GM21737 (cell line): ENCODE data around the gene KRTAP10-4.
"Not testable (repeated sequence)": the region's sequence is repeated elsewhere in the genome, so short reads cannot be mapped to it uniquely, and the experiment has no call there.

Experiments used
- ATAC-seq: cut with Tn5 transposase; IDR thresholded peaks from one replicate; pipeline ENCODE4 v1.9.1; 2021; ENCODE audit warnings: mild to moderate bottlenecking, moderate library complexity; ENCODE audit not compliant: unreplicated experiment

Gene KRTAP10-4

DNA sequence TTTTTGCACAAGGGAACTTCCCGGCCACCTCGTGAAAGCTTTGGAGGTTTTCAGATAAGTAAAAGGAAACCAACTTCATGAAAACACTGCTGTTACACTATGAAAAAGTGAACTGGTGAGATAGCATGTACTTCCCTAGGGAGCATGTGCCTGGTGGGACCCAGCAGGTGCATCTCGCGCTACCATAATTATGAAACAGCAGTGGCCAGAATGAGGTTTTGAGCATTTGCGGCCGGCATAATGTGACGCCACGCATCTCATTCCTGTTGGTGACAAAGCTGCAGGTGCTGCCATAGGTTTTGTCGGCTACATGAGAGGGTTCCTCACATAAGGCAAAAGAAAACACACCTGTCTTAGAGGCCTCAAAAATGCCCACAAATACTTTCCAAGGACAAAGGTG is 16.6 kb upstream of the KRTAP10-4 start:
- no peak for ATAC-seq

DNA sequence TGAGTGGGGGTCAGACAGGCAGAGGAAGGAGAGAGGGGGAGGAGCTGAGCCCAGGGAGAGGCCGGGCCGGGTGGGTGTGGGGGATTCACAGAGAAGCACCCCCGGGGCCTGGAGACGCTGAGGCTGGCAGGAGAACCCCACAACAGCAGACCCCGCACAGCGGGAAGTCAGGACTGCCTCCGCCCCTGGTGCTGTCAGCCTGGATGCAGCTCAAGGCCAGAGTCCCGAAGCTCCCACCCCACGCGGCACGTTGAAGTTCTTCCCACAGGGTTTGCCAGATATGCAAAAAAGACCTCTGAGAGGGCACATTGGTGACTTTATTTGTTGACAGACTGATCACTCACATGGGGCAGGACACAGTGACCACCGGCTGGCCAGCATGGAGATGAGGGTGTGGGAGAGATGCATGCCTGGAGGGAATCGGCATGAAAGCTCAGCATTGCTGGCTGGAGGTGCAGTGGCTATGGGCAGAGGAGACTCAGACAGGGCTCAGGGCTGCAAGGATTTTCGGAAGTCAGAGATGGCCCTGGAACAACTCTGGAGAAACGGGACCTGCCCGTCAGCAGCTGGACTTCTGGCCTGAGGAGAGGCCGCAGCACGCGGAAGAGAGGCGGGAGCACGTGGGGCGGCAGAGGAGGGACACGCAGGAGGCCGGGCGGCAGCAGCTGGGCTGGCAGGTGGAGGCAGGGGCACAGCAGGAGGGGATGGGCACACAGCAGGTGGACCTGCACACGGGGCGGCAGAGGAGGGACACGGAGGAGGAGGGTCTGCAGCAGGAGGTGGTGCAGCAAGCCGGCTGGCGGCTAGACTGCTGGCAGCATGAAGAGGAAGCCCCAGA is 15.8 kb upstream of the KRTAP10-4 start:
- ATAC-seq: no peak

DNA sequence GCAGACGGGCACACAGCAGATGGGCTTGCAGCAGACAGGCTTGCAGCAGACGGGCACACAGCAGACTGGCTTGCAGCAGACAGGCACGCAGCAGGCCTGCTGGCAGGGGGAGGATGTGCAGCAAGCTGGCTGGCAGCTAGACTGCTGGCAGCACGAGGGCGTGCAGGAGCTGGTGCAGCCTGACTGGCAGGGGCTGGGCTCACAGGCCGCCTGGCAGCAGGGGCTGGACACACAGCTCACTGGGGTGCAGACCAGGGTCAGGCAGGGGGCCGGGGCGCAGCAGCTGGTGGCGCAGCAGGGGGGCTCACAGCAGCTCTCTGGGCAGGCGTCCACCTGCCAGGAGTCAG is 15.2 kb upstream of the KRTAP10-4 start:
- not testable (repeated sequence) for ATAC-seq

- no peak for ATAC-seq
Observed at GRCh38 chr21:44558695-44559094, 14.8 kb upstream of the KRTAP10-4 start, which contains the start of gene KRTAP10-3. TSS of gene KRTAP10-3 (minus strand) at chr21:44558795. CDS start at chr21:44558715, 80 bp downstream.

GRCh38 chr21:44564099-44564498 is 9.4 kb upstream of the KRTAP10-4 start:
- ATAC-seq: no peak

DNA sequence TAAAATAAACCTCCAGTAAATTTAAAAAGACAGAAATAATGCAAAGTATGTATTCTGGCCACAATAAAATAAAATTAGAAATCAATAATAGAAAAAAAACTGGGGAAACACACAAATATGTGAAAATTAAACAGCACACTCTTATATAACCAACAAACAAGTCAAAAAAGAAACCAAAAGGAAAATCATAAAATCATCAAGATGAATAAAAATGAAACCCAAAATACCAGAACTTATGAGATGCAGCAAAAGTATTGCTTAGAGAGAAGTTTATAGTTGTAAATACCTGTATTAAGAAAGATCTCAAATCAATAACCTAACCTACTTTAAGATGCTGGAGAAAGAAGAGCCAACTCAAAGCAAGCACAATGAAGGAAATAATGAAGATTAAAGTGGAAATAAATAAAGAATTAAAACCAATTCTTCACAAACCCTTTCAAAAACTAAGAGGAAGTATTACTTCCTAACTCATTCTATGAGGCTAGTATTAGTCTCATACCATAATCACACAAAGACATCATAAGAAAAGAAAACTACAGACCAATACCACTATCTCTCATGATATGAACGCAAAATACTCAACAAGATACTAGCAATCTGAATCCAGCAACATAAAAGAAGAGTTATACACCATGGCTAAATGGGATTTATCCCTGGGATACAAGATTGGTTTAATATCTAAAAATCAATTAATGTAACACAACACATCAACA is 8.5 kb upstream of the KRTAP10-4 start:
- ATAC-seq: no peak

DNA sequence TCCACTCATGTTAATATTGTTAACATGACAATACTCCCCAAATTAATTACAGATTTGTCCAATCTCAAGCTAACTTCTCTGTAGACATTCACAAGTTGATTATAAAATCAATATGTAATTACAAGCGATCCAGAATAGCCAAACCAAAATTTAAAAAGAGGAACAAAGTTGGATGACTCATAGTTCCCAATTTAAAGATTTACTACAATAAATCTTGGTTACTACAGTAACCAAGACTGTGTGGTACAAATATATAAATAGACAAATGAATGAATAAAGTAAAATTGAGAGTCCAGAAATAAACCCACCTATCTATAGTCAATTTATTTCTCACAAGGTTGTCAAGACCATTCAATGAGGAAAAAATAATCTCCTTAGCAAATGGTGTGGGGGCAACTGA is 7.1 kb upstream of the KRTAP10-4 start:
- no peak for ATAC-seq

DNA sequence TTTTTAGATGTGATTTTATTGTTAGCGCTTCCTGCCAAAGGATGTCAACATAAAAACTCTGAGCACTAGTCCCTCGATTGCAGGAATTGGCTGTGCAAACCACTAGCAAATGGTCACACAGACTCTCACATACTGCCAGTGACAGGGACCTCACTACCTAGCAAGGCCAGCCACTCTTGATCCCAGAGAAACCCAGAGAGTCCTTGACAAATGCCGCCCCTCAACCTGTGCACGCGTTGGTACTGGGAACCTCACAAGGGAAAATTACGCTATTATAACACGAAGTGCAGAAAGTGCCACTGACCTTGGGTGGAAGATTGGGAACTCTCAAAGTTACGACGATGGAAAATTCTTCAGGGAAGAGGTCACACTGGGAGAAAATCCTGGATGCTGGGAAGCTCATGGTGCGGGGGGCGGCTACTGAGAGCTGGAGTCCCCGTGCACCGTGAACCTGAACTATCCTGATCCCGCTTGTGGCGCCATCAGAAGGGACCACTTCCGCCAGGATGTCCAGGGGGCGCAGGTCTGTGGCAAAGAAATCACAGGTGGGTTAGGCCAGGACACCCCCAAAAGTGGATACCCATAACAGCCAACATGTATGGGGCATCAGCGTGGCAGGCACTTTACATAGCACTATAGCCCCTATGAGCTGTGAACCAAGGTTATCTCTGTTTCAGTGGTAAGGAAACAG is 5.9 kb upstream of the KRTAP10-4 start:
- no peak for ATAC-seq

GRCh38 chr21:44568261-44568660 is 5.3 kb upstream of the KRTAP10-4 start:
- no peak for ATAC-seq

- ATAC-seq: no peak
Observed at GRCh38 chr21:44568667-44569556, 4.6 kb upstream of the KRTAP10-4 start.

DNA sequence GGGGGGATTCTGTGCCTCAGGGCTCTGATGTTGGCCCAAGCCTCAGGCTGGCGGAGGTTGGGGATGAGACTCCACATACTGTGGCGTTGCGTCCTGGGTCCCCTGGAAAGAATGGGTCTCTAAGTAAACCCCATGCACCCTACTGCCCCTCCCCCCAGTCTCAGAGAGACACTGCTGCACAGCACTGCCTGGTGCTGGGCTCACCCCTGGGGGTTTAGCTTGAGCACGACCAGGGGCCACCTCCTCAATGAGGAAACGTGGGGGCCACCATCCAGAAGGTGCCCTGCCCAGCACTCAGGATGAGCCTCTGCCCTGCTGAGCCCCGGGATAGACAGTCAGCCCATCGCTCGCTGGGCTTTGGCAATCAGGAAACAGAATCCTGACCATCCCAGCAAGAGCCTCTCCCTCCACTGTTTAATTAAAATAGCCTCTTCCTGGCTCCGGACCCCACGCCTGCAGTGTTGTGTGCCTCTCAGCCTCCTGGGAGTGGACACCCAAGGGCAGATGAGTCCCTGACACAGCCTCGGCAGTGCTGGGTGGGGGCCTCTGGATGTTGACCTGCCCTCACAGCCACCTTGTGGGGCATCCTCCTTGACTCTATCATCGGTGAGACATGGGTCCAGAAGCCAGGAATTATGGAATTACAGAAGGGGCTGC is 3.5 kb upstream of the KRTAP10-4 start:
- no peak for ATAC-seq

- ATAC-seq: no peak
Observed at GRCh38 chr21:44571296-44571695, 2.2 kb upstream of the KRTAP10-4 start.

GRCh38 chr21:44571844-44572782 is 1.4 kb upstream of the KRTAP10-4 start:
- no peak for ATAC-seq

GRCh38 chr21:44572959-44573583 is 458 bp upstream of the KRTAP10-4 start:
- ATAC-seq: no peak

- no peak for ATAC-seq
Observed at GRCh38 chr21:44574457-44575306, 1.2 kb downstream of the KRTAP10-4 start.

DNA sequence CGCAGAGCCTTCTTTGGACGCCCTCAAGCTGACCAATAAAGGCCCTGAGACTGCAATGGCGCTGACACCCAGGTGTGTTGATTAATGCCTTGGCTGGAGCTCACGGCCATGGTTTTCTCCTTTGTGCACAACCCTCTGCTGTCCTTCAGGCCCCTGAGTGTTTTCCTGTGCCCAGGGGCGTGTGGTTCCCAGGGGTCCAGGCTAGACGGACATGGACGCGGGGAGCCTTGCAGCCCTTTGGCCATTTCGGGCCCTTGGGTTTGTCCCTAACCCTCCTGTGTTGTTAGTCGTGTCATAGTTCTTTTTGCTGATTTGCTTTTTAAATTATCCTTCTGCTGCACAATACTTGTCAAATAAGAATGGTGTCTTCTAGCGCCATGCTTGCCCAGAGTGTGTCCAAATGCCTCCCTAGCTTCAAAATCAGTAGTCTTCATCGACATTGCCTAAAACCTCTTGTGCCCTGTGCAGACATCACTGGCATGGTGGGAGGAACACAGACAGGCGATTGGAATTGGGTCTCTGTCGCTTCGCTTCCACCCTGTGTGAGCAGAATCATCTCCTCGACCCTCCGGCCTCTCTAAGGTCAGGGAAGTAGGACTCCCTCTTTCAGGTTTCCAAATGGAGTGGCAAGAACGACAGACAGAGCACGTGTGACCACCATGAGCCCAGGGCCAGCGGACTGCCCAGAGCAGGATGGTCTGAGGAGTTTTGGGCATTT is 1.9 kb downstream of the KRTAP10-4 start:
- ATAC-seq: no peak

- no peak for ATAC-seq
Observed at GRCh38 chr21:44576025-44576420, 2.5 kb downstream of the KRTAP10-4 start.
